SH-SY5Y (cell line): ENCODE data around the gene FKBP1A.

Source experiments
- GATA2 ChIP-seq: IDR thresholded peaks from 2 replicates; pipeline ENCODE4 v1.6.1; 2011; ENCODE audit warnings: mild to moderate bottlenecking, low read depth, low read length
- GATA3 ChIP-seq: IDR thresholded peaks from 2 replicates; pipeline ENCODE4 v1.6.1; 2011; ENCODE audit warnings: low read depth, mild to moderate bottlenecking, low read length, moderate library complexity

- TF ChIP-seq GATA2 (no peak), GATA3 (no peak)
Measured at GRCh38 chr20:1418350-1418749, 25.5 kb upstream of the FKBP1A start.
